ENCODE measurements around the gene ZNF830.

The ZNF830 gene

GRCh38 chr17:34980353-34980680, 19.0 kb downstream of the ZNF830 start, which contains the start of gene LIG3:
Gene LIG3 (plus strand): TSS chr17:34980512. CDS start chr17:34983006, 2,494 bp downstream.
- Histone ChIP-seq H3K36me3 (ENCODE audit: insufficient read depth, low read length) (peaks cover 2% of the 10 kb centered on the region; the same call in 1 of the 2 replicates), H3K9ac (ENCODE audit: low read length) (peak within 1 kb of the TSS; percentile 95), H3F3A (ENCODE audit: insufficient read depth, low read length) (no peaks in the 10 kb centered on the region), H3K27me3 (ENCODE audit: insufficient read depth, low read length) (no peaks in the 10 kb centered on the region), H3K4me3 (ENCODE audit: low read depth, low read length, poor library complexity, severe bottlenecking) (peak within 1 kb of the TSS; percentile 86), H3K4me1 (ENCODE audit: insufficient read depth, low read length, severe bottlenecking) (peaks cover 19% of the 10 kb centered on the region), H3K79me2 (ENCODE audit: insufficient read depth, low read length) (peaks cover 6% of the 10 kb centered on the region; the same call in 1 of the 2 replicates), H3K27ac (ENCODE audit: low read depth, low read length, poor library complexity, severe bottlenecking) (peak within 1 kb of the TSS; percentile 44), H4K20me1 (ENCODE audit: insufficient read depth, low read length) (no peaks in the 10 kb centered on the region), H3K4me2 (ENCODE audit: low read length) (peak within 1 kb of the TSS; percentile 88), H3K9me2 (ENCODE audit: low read depth, low read length) (no peaks in the 10 kb centered on the region), H3K9me3 (ENCODE audit: low read length) (no peaks in the 10 kb centered on the region), H2AFZ (ENCODE audit: low read length) (peak within 1 kb of the TSS; percentile 39; the same call in 1 of the 2 replicates)
- TF ChIP-seq EZH2 (IDR thresholded peaks at IDR 0.05; ENCODE audit: borderline replicate concordance, low read length) (no peak), CTCF (IDR thresholded peaks at IDR 0.05; ENCODE audit: low read length) (no peak)

GRCh38 chr17:34980681-34981537, 19.6 kb downstream of the ZNF830 start:
- Histone ChIP-seq H3K4me3 (ENCODE audit: low read depth, low read length, poor library complexity, severe bottlenecking) (peak overlapping the region; percentile 86), H3K4me1 (ENCODE audit: insufficient read depth, low read length, severe bottlenecking) (peaks cover 19% of the 10 kb centered on the region), H3K9me3 (ENCODE audit: low read length) (no peaks in the 10 kb centered on the region), H3K36me3 (ENCODE audit: insufficient read depth, low read length) (peaks cover 4% of the 10 kb centered on the region; the same call in 1 of the 2 replicates), H3F3A (ENCODE audit: insufficient read depth, low read length) (no peaks in the 10 kb centered on the region), H4K20me1 (ENCODE audit: insufficient read depth, low read length) (no peaks in the 10 kb centered on the region), H3K27ac (ENCODE audit: low read depth, low read length, poor library complexity, severe bottlenecking) (peak overlapping the region; percentile 44), H2AFZ (ENCODE audit: low read length) (no peak overlapping the region), H3K4me2 (ENCODE audit: low read length) (peak overlapping the region; percentile 88), H3K79me2 (ENCODE audit: insufficient read depth, low read length) (peaks cover 6% of the 10 kb centered on the region; the same call in 1 of the 2 replicates), H3K27me3 (ENCODE audit: insufficient read depth, low read length) (no peaks in the 10 kb centered on the region), H3K9ac (ENCODE audit: low read length) (peak overlapping the region; percentile 95), H3K9me2 (ENCODE audit: low read depth, low read length) (no peaks in the 10 kb centered on the region)
- TF ChIP-seq CTCF (IDR thresholded peaks at IDR 0.05; ENCODE audit: low read length) = peak; percentile 48
- no peak for TF ChIP-seq EZH2 (IDR thresholded peaks at IDR 0.05; ENCODE audit: borderline replicate concordance, low read length)

GRCh38 chr17:34981538-34982241, 20.4 kb downstream of the ZNF830 start:
- peak overlapping the region; percentile 95 for H3K9ac ChIP-seq (ENCODE audit: low read length)
- TF ChIP-seq EZH2 (IDR thresholded peaks at IDR 0.05; ENCODE audit: borderline replicate concordance, low read length) (no peak), CTCF (IDR thresholded peaks at IDR 0.05; ENCODE audit: low read length) (no peak)
- peak overlapping the region; percentile 86 for H3K4me3 ChIP-seq (ENCODE audit: low read depth, low read length, poor library complexity, severe bottlenecking)
- peaks cover 6% of the 10 kb centered on the region; the same call in 1 of the 2 replicates for H3K79me2 ChIP-seq (ENCODE audit: insufficient read depth, low read length)
- H3K4me2 ChIP-seq (ENCODE audit: low read length) = peak overlapping the region; percentile 88
- no peaks in the 10 kb centered on the region for H4K20me1 ChIP-seq (ENCODE audit: insufficient read depth, low read length)
- H3K4me1 ChIP-seq (ENCODE audit: insufficient read depth, low read length, severe bottlenecking) = peaks cover 19% of the 10 kb centered on the region
- H3F3A ChIP-seq (ENCODE audit: insufficient read depth, low read length) = no peaks in the 10 kb centered on the region
- no peaks in the 10 kb centered on the region for H3K9me3 ChIP-seq (ENCODE audit: low read length)
- no peak overlapping the region for H3K27ac ChIP-seq (ENCODE audit: low read depth, low read length, poor library complexity, severe bottlenecking)
- no peaks in the 10 kb centered on the region for H3K27me3 ChIP-seq (ENCODE audit: insufficient read depth, low read length)
- no peaks in the 10 kb centered on the region for H3K9me2 ChIP-seq (ENCODE audit: low read depth, low read length)
- H2AFZ ChIP-seq (ENCODE audit: low read length) = no peak overlapping the region
- peaks cover 9% of the 10 kb centered on the region for H3K36me3 ChIP-seq (ENCODE audit: insufficient read depth, low read length)

Measured in OCI-LY1 (cell line).